NCI-H1417 treated with DMSO at 0.1 percent for 48 hours (cell line): Measurements from ENCODE around the gene ELK3.
A peak's percentile ranks its signal among the peaks of the same experiment; 100 is the strongest.

Source experiments
- DNase-seq: peaks from one replicate; lab custom pipeline; 2025; lab: John Stamatoyannopoulos, UW

ELK3 gene

DNA sequence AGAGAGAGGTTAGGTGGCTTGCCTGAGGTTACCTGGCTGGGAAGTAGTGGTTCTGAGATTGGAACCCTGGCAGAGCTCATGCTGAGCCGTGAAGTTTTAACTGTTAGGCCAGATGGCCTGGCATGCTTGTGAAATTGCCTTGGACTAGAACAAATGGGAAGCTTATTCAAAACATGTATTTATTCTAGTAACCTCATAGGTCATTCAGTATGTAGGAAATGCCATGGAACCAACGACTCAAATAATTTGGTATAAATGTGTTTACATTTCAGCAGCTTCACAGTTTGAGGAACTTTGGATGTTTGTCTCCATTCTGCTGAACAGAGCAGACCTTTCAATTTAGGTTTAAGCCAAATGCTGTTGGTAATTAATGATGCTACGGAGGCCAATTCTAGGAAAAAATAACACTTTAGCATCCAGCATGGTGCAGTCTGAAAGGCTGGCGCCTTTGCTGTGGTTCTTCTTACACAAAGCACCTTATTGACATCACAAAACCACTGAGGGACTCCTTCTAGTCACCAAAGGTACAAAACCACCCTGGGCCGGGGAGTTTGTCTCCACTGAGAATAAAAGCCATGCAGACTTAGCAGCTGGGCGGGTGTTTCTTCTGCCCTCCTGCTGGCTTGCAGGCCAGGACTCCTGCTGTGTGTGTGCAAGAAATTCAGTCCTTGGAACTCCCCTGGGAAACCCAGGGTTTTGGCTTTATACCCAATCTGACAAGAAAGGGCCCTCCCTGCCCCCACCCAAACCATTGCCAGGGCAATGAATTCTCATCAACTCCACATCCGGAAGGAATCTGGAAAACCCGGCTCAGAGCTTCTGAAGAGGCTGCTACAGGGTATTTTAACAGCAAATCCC, 64.2 kb downstream of the ELK3 start:
- no peak for DNase-seq

DNA sequence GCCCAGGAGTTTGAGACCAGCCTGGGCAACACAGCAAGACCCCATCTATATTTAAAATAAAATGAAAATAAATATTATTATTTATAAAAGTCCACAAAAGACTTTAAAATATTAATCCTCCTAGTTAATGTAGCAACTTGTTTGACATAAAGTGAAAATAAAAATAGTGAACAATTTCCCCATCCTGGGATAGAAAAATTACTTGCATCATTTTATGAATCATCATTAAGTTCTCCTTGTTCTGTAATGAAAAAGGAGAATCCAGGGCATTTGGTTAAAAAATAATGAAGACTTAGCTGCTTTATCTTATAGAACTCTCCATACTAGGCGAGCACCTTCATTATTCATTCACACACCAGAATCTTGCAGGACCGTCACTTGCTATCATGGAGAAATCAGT, 66.1 kb downstream of the ELK3 start:
- DNase-seq = no peak

DNA sequence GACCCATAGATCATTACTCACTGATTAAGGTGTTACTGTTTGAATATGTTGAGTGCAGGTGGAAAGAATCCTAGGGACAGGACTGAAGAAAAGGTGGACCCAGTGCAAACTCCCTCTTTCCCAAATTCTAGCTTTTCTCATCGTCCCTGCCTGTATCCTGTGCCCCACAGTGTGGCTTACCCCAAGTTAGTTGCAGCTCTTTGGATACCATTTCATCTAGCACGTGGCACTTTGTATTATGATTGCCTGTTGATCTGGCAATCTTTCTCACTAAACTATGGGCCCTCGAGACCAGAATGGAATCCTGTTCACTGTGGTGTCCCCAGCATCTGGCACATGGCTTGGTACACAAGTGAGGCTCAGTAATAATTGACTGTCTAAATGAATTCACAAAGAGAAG, 66.5 kb downstream of the ELK3 start:
- no peak for DNase-seq

DNA sequence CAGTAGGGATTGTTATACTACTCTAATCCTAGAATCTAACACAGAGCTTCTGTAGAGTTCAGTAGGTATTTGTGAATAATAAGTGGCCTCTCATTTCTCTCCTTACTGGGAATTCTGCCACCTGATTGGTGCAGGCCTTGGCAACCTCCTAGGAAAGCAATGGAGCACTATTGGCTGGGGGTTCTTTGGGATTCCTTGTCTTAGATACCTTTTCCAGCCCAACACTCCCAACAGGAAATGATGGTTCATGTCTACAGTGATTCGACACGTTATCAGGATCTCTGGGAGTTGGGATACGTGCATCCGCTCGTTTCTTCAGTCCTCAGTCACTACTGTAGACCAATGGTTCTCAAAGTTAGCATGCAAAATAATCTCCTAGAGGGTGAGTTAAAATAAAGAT, 67.4 kb downstream of the ELK3 start:
- no peak for DNase-seq

DNA sequence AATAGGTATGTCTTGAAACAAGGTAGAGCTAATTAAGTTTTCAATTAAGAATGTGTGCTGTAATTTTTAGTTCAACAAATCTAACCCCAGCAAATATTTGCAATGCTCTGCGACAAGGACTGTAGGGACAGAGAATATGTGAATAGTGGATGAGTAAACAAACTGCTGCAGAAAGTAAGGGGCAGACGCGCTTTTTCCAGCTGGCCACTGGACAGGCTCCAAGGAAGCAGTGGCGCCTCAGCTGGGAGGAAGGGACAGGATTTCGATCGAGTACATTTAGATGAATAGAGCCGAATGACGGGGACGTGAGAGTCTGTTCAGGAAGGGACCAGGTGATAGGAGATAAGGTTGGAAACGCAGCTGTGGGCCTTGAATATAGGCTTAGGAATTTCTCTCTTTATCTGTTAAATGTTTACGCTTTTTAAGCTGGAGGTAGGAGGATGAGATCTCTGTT, 69.3 kb downstream of the ELK3 start:
- DNase-seq = no peak

DNA sequence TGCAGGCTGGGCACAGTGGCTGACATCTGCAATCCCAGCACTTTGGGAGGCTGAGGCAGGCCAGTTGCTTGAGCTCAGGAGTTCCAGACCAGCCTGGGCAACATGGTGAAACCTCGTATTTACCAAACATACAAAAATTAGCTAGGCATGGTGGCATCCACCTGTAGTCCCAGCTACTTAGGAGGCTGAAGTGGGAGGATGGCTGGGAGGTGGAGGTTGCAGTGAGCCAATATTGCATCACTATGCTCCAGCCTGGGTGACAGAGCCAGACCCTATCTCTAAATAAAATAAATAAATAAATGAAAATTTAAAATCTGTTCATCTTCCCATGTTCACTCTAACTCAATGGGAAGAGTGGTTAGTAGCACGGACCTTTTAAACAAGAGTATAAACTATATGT, 71.2 kb downstream of the ELK3 start:
- DNase-seq = no peak

DNA sequence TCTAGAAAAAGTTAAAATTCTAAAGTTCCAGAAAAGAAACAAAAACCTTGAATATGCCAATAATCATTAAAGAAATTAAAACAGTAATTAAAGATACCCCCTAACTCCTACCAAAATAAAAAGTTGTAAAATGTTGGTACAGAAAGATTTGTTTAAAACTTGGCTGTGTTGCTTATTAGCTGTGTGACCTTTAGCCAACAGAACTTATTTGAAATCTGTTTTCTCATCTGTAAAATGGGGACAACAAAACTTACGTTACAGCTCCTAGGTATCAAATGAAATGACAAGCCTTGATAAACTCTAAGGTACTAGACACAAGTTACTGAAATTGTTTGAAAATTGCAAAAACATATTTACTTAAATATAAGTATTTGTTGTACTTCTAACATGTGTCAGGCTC, 71.7 kb downstream of the ELK3 start:
- no peak for DNase-seq

DNA sequence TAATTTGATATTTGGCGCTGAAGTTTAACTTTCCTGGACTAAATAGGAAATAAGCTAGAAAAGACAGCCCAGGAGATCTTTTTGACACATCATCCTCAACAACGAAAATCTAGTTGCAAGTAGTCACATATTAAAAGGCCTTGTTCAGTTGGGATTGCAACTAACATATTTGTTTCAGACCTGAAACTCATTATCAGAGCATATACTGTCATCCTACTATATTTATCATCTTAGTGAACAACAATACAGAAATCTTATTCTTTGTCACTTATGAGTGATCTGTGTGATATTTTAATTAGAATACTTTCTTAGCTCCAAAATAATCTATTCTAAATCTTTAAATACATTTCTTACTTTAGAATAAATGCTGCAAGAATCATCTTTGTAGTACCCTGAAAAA, 72.1 kb downstream of the ELK3 start:
- no peak for DNase-seq

DNA sequence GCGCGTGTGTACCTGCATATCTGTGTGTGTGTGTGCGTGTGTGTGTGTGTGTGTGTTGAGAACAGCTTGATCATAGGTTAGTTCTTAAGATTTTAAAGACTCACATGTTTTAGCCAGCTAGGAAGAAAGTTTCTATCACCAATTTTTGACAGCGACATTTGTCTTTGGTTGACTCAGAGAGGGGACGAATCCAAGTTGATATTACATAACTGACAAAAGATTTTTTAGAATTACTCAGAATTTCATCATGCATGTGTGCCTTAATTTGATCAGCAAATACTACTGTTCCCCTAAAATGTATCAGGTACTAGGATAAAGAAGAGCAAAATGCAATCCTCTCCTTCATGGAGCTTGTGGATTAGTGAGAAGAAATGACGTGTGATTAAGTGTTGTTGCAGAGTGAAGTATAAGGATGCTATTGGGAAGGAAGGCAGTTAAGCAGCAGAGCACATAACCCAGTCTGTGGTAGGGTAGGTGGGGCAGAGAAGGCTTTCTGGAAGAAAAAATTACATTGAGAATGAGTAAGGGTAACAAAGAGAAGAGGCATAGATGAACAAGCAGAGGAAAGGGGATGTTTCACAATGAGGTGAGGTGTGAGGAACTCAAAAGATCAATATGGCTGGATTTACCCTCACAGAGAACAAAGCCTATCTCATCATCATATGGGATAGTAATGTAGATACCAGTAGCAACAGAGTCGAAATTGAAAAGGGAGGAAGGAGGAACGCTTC, 77.5 kb downstream of the ELK3 start:
- DNase-seq = no peak

DNA sequence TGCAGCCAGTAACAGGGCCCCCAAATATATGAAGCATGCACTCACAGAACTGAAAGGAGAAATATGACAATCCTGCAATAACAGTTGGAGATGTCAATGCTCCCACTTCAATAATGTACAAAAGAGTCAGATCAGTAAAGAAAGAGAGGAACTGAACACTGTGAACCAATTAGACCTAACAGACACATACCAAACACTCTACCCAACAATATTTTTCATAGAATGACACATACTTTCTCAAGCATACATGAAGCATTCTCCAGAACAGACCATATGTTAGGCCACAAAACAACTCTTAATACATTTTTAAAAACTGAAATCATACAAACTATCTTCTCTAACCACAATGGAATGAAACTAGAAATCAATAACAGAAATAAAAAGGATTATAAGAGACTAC, 80.2 kb downstream of the ELK3 start:
- DNase-seq = no peak

DNA sequence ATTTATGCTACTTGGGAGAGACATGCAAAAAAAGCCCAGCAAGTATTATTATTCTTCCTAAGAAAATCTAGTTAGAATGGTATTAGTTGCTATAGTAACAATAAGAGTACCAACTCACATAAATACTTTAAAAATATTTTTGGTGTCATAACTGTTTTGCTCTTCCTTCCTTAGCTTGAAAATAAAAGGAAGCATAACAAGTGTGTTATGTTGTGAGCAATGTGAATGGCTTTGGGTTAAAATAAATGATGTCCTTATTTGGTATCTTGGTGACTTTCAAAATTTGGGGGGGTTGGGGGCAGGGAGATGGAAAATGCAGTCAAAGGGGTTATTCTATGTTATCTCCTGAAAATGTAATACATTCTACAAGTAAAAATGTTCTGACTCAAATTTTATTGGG, 91.0 kb downstream of the ELK3 start:
- no peak for DNase-seq

DNA sequence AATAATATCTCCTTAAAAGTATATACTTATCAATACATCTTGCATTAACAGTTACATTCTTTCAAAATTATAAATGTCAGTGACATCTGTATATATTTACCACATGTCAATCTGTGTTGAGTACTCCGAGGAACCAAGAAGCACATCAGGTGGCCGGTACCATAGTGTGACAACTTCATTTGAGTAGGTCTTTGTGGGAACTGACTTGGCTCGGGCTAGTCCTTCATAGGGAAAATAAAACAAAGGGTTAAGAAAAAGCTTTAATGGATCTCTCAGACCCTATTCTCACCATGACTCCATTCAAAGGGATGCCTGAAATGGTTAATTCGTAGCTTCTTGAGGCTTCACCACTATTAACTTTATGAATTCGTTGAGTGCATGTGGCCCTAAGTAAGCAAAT, 94.9 kb downstream of the ELK3 start:
- DNase-seq = no peak

DNA sequence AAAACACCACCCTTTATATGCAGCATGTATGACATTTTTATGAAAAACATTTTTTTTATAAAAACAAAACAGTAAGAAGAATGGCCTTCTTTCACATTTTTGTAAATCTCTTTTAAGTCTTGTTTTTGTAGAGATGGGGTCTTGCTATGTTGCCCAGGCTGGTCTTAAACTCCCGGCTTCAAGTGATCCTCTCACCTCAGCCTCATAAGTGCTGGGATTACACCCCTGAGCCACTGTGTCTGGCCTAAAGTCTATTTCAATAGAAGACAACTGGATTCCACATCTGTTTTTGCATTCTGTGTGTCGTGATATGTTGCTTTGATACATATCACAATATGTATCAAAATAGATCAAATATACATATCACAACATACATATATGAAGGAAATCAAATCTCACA, 98.9 kb downstream of the ELK3 start:
- no peak for DNase-seq

DNA sequence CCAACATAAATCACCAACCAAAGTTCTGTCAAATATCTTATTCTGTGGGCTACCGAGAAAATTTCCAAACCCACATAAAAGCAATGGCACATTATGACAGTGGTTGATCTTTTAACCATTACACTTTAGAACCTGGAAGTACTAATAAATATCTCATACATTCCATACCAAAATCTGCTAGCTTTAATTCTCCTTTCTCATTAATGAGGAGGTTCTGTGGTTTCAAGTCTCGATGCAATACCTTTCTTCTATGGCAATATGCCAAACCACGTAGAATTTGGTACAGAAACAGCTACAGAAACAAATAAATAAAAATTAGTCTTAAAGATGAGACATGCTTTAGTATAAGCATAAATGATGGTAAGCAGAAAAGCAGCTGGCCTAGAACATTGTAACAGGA, 100.7 kb downstream of the ELK3 start:
- no peak for DNase-seq

DNA sequence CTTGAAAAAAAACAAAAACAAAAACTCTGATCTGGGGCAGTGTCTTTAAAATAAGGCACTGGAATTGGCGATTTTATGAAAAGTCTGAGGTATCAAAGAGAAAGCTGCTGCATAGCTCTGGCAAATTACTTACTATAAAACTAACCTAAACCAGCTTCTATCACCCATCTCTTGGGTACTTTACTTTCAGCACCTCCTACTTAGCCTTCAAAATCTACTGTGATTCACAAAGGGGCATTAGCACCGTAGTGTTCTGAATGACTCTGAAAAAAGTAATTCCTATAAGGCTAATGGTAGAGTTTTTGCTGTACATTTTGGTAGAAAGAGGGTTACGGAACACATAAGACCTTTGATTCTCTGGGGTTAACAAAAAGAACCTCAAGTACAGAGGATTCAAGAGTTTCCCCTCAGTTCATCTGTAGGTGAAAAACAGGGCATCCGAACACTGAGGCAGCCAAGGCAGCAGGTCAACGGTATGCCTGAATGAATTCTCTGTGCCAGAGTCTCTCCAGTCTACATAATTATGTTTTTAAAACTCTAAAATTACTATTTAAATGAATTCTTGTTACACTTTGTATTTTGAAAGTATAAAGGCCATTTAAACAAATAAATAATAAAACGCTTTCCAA, 101.5 kb downstream of the ELK3 start:
- no peak for DNase-seq

DNA sequence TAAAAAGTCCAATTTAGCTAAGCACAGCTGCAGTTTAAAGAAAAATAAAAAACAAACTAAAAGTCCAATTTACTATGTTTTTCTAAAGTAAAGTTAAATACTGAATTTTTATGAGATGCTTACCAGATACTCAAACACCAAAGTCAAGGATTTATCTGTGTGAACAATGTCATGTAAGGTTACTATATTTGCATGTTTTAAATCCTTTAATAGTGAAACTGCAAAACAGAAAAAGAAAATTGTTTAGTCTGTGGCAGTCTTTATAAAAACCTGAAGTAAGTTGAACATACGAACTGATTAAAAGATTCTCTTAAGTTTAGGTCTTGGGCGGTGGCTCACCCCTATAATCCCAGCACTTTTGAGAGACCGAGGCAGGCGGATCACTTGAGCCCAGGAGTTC, 103.3 kb downstream of the ELK3 start:
- DNase-seq = no peak

DNA sequence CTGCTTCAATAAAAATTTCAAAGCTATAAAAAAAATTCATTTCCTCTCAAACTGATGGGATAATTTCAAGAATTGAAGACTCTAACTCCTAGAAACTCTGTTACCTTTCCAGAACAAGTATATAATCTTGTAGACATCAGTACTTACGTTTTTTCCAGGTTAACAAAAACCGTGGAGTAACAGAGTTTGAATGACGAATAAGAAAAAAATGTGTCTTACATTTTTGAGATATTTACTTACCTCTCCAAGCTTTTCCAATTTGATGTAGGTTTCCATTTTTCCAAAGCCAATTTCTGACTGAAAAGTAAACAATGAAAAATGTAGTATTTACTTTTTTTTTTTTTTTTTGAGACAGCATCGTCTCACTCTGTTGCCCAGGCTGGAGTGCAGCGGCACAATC, 105.9 kb downstream of the ELK3 start:
- DNase-seq = no peak

DNA sequence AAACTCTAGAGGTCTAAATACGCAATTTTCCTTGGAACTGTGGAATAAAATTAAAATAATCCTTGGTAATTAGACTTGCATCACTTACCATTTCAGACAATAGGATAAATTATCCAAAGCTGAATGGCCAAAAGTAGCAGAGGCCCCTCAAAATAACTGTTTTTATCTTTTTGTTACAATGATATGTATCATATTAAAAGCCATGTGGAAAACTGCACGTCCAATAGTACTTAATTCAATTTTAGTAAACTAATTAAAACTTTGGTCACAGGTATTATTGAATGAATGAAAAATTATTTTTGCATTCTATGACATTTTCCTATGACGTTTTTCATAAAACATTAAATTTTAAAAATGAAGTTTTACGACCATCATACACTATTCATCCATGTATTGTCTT, 107.6 kb downstream of the ELK3 start:
- DNase-seq = no peak

DNA sequence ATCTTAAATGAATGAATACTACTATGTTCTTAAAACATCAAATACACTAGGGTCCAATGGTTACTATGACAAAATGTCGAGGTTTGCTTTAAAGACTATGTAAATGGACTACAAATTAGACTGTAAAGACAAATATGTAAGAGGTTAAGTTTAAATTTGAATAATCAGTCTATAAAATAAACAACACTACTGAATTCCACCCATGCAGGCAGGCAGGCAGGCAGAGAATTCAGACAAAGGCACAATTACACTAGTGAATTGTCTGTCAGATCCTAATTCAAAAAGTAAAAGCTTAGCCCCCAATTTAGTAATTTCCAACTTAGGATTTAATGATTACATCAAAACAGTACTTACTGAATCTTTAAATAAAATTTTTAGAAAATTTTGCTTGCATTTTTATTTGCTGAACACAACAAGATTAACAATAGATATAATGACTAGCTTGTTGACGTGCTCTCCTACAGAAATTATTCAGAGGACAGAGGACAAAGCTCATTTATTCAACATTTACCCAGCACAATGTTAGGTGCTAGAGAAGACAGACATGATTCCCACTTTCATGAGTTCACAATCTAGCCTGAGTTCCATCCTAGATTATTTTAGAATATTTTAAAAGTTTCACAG, 108.6 kb downstream of the ELK3 start:
- peak; percentile 6 for DNase-seq

DNA sequence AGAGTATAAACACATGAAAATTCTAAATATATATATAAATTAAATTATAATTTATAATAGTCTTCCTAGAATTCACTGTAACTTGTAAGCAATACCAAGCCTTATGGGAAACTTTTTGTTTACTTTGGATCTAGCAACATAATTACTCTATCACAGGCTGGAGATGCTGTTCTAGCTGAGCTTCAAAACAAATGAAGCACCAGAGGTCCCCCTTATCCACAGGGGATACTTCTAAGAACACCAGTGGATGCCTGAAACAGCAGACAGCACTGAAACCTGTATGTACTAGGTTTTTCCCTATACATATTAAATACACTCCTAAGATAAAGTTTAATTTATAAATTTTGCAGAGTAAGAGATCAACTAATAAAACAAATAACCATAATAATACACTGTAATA, 109.5 kb downstream of the ELK3 start:
- DNase-seq = no peak

DNA sequence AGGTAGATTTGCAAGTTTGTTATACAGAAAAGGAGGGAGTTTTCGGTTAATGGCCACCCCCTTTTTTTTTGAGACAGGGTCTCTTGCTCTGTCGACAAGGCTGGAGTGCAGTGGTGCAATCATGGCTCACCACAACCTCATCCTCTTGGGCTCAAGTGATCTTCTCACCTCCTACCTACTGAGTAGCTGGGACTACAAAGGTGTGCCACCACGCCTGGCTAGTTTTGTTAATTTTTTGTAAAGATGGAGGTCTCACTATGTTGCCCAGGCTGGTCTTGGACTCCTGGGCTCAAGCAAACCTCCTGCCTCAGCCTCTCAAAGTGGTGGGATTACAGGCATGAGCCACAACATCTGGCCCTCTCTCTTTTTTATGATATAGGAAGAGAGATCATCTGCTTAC, 111.5 kb downstream of the ELK3 start:
- no peak for DNase-seq

DNA sequence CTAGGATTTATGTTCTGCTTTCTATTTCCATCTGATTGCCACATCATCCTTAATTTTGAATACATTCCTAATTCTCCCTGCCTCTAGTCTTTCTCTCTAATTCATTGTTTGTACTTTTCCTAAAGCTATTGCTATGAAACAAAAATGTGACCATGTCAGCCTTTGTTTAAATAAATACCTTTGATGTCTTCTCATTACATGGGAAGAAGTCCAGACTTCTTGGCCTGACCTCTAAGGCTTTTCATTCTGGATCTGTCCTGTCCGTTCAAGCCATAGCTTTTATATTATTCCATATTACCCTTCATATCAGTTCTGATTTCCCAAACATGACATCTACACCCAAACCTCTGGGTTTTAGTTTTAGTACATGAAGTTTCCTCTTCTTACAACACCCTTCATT, 114.7 kb downstream of the ELK3 start:
- DNase-seq = no peak

DNA sequence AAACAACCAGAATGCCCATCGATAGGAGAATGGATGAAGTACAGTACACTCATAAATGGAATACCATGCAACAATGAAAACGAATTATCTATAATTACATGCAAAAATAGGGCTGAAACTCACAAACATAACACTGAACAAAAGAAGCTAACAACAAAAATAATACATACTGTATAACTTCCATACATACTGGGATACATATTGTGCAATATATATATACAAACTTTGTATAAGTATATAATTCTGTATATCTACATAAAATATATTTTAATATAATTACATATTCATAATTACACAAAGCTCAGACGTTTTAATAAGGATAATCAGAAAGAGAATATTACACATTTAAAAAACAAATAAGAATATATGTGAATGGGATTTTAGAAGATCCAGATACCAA, 115.9 kb downstream of the ELK3 start:
- DNase-seq = no peak
